GM13976 (cell line): ENCODE measurements around the gene TSEN15.
"Not testable (repeated sequence)": the region's sequence is repeated elsewhere in the genome, so short reads cannot be mapped to it uniquely, and the experiment has no call there.

Source experiments
- DNase-seq: peaks from one replicate; pipeline ENCODE4 v3.0.0; 2012; ENCODE audit warnings: low spot score
- CTCF ChIP-seq: IDR thresholded peaks from 2 replicates; pipeline ENCODE4 v1.5.1; 2012; ENCODE audit warnings: borderline replicate concordance, mild to moderate bottlenecking; ENCODE audit not compliant: insufficient read depth; ENCODE audit errors: extremely low read depth, missing control alignments, control extremely low read depth
- in situ Hi-C: fragments of 300-500 bp; cut with MboI; formaldehyde crosslinking; loops from one replicate; pipeline ENCODE4 v1.12.0; 2022; ENCODE audit warnings: low sequenced_read_pairs, mixed read lengths, inconsistent platforms; ENCODE audit not compliant: unreplicated experiment

The TSEN15 gene

GRCh38 chr1:184044603-184045376 is 6.7 kb upstream of the TSEN15 start:
- no peak for TF ChIP-seq CTCF
- DNase-seq: no peak
- in situ Hi-C loops: no loop called here

GRCh38 chr1:184047541-184047940 is 4.0 kb upstream of the TSEN15 start:
- in situ Hi-C loops, DNase-seq: not testable (repeated sequence)

GRCh38 chr1:184048561-184049240 is 2.8 kb upstream of the TSEN15 start:
- TF ChIP-seq CTCF: no peak
- DNase-seq: no peak
- in situ Hi-C loops: no loop called here

- no peak for DNase-seq
- in situ Hi-C loops: no loop called here
- TF ChIP-seq CTCF: no peak
Measured at GRCh38 chr1:184049291-184049690, 2.2 kb upstream of the TSEN15 start.

GRCh38 chr1:184049836-184050468 is 1.6 kb upstream of the TSEN15 start:
- no peak for DNase-seq
- in situ Hi-C loops: no loop called here
- TF ChIP-seq CTCF: no peak

GRCh38 chr1:184050636-184051035 is 894 bp upstream of the TSEN15 start:
- in situ Hi-C loops: no loop called here
- no peak for TF ChIP-seq CTCF
- no peak for DNase-seq

GRCh38 chr1:184051138-184051484 is 419 bp upstream of the TSEN15 start:
- in situ Hi-C loops: no loop called here
- no peak for DNase-seq
- TF ChIP-seq CTCF: no peak
